ENCODE data around the gene SSBP3. TPM values are rescaled to one million over a fixed set of nuclear protein-coding genes. Genes with fewer than 3 reads are reported as not detected.

Gene SSBP3
- total and polyA plus RNA-seq, 9 of the 15 experiments (the other 6 are each of a cell fraction or from before 2014, with no cell fraction given), result 8.7 to 108 (median 33.8) TPM

DNA sequence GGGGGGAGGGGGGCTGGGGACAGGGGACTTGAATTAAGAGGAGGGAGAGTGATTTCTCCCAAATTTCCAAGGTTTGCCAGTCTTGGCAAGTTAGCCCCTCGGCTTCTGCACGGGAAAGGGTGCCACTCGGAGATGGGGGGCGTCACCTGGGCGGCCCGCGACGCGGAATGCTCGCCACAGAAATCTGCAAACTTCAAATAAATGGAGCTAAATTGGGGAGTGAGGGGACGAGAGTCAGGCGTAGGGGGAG, 885 bp upstream of the SSBP3 start (continued):
- TF ChIP-seq, protein P1, sequence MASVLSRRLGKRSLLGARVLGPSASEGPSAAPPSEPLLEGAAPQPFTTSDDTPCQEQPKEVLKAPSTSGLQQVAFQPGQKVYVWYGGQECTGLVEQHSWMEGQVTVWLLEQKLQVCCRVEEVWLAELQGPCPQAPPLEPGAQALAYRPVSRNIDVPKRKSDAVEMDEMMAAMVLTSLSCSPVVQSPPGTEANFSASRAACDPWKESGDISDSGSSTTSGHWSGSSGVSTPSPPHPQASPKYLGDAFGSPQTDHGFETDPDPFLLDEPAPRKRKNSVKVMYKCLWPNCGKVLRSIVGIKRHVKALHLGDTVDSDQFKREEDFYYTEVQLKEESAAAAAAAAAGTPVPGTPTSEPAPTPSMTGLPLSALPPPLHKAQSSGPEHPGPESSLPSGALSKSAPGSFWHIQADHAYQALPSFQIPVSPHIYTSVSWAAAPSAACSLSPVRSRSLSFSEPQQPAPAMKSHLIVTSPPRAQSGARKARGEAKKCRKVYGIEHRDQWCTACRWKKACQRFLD (CRISPR knock-in tag; IDR thresholded peaks at IDR 0.05), result 0 out of 2 replicates have a peak, but pooled peaks have one; percentile 1
- no peak for TF ChIP-seq GABPB2 (CRISPR knock-in tag; conservative IDR thresholded peaks at IDR 0.05)
- TF ChIP-seq TRIM24 (IDR thresholded peaks at IDR 0.05), result no peak
- no peak for TF ChIP-seq ZNF717 (CRISPR knock-in tag; IDR thresholded peaks at IDR 0.05)
- no peak for TF ChIP-seq RBM15 (IDR thresholded peaks at IDR 0.05; ENCODE audit: insufficient read depth, low read length)
- TF ChIP-seq, protein P2, sequence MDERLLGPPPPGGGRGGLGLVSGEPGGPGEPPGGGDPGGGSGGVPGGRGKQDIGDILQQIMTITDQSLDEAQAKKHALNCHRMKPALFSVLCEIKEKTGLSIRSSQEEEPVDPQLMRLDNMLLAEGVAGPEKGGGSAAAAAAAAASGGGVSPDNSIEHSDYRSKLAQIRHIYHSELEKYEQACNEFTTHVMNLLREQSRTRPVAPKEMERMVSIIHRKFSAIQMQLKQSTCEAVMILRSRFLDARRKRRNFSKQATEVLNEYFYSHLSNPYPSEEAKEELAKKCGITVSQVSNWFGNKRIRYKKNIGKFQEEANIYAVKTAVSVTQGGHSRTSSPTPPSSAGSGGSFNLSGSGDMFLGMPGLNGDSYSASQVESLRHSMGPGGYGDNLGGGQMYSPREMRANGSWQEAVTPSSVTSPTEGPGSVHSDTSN (CRISPR knock-in tag; IDR thresholded peaks at IDR 0.05; ENCODE audit: low read depth), result no peak
- TF ChIP-seq, protein P2 (tag; conservative IDR thresholded peaks at IDR 0.05; ENCODE audit: low read depth), result no peak
- TF ChIP-seq HLTF (IDR thresholded peaks at IDR 0.05), result no peak
- TF ChIP-seq ZNF780A (CRISPR knock-in tag; IDR thresholded peaks at IDR 0.05), result no peak
- TF ChIP-seq, protein P3, sequence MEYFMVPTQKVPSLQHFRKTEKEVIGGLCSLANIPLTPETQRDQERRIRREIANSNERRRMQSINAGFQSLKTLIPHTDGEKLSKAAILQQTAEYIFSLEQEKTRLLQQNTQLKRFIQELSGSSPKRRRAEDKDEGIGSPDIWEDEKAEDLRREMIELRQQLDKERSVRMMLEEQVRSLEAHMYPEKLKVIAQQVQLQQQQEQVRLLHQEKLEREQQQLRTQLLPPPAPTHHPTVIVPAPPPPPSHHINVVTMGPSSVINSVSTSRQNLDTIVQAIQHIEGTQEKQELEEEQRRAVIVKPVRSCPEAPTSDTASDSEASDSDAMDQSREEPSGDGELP (CRISPR knock-in tag; IDR thresholded peaks at IDR 0.05; ENCODE audit: borderline replicate concordance), result peak; percentile 52; the same call in 1 of the 2 replicates
- 0 out of 4 replicates have a peak, but pooled peaks of 1 of the 2 experiments have one; percentile 4 for TF ChIP-seq KDM1A (IDR thresholded peaks at IDR 0.05)
- TF ChIP-seq, protein P4, sequence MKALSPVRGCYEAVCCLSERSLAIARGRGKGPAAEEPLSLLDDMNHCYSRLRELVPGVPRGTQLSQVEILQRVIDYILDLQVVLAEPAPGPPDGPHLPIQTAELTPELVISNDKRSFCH (CRISPR knock-in tag; IDR thresholded peaks at IDR 0.05), result no peak
- TF ChIP-seq, protein P4 (tag; IDR thresholded peaks at IDR 0.05), result no peak
- TF ChIP-seq CHD4 (IDR thresholded peaks at IDR 0.05; ENCODE audit: insufficient read depth, insufficient replicate concordance, low read depth, low read length, poor library complexity, severe bottlenecking), result no peak
- TF ChIP-seq GATAD2A (IDR thresholded peaks at IDR 0.05), result peak; percentile 70; the same call in 1 of the 2 replicates
- no peak for TF ChIP-seq LCOR (CRISPR knock-in tag; IDR thresholded peaks at IDR 0.05)
- TF ChIP-seq, protein P5, sequence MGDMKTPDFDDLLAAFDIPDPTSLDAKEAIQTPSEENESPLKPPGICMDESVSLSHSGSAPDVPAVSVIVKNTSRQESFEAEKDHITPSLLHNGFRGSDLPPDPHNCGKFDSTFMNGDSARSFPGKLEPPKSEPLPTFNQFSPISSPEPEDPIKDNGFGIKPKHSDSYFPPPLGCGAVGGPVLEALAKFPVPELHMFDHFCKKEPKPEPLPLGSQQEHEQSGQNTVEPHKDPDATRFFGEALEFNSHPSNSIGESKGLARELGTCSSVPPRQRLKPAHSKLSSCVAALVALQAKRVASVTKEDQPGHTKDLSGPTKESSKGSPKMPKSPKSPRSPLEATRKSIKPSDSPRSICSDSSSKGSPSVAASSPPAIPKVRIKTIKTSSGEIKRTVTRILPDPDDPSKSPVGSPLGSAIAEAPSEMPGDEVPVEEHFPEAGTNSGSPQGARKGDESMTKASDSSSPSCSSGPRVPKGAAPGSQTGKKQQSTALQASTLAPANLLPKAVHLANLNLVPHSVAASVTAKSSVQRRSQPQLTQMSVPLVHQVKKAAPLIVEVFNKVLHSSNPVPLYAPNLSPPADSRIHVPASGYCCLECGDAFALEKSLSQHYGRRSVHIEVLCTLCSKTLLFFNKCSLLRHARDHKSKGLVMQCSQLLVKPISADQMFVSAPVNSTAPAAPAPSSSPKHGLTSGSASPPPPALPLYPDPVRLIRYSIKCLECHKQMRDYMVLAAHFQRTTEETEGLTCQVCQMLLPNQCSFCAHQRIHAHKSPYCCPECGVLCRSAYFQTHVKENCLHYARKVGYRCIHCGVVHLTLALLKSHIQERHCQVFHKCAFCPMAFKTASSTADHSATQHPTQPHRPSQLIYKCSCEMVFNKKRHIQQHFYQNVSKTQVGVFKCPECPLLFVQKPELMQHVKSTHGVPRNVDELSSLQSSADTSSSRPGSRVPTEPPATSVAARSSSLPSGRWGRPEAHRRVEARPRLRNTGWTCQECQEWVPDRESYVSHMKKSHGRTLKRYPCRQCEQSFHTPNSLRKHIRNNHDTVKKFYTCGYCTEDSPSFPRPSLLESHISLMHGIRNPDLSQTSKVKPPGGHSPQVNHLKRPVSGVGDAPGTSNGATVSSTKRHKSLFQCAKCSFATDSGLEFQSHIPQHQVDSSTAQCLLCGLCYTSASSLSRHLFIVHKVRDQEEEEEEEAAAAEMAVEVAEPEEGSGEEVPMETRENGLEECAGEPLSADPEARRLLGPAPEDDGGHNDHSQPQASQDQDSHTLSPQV (IDR thresholded peaks at IDR 0.05), result no peak
- peak in 1 of 3 experiments; percentile 9 for TF ChIP-seq YY1 (IDR thresholded peaks at IDR 0.05; ENCODE audit: borderline replicate concordance in 1 of 3, control insufficient read depth in 1 of 3, extremely low read depth in 1 of 3, insufficient read depth in 3 of 3, insufficient read length in 1 of 3, insufficient replicate concordance in 2 of 3, low read depth in 1 of 3, low read length in 2 of 3)
- no peak for TF ChIP-seq SUPT5H (IDR thresholded peaks at IDR 0.05)
